Activated naive CD4-positive, alpha-beta T cell treated with anti-CD3 and anti-CD28 coated beads, Interleukin-2, amount 50 U/mL, for 16 hours (primary cell): Measurements from ENCODE around the gene AGTRAP.

Source experiments
- DNase-seq: peaks from one replicate; pipeline ENCODE4 v3.0.0-alpha.2; 2020

AGTRAP gene

GRCh38 chr1:11707621-11708276 is 28.2 kb upstream of the AGTRAP start:
- DNase-seq = no peak

GRCh38 chr1:11708554-11709350 is 27.2 kb upstream of the AGTRAP start:
- no peak for DNase-seq

GRCh38 chr1:11711490-11711889 is 24.4 kb upstream of the AGTRAP start:
- no peak for DNase-seq

- DNase-seq = no peak
Observed at GRCh38 chr1:11712285-11712684, 23.7 kb upstream of the AGTRAP start.

- no peak for DNase-seq
Observed at GRCh38 chr1:11713095-11713494, 22.8 kb upstream of the AGTRAP start.

- no peak for DNase-seq
Observed at GRCh38 chr1:11714831-11715575, 20.9 kb upstream of the AGTRAP start.

GRCh38 chr1:11719313-11720032 is 16.5 kb upstream of the AGTRAP start:
- peak; percentile 87 for DNase-seq

- no peak for DNase-seq
Observed at GRCh38 chr1:11720033-11720376, 15.9 kb upstream of the AGTRAP start.

GRCh38 chr1:11720525-11720924 is 15.4 kb upstream of the AGTRAP start:
- no peak for DNase-seq

GRCh38 chr1:11721311-11721710 is 14.6 kb upstream of the AGTRAP start:
- DNase-seq = no peak

GRCh38 chr1:11722538-11722937 is 13.4 kb upstream of the AGTRAP start:
- DNase-seq = no peak

GRCh38 chr1:11725616-11726015 is 10.3 kb upstream of the AGTRAP start:
- DNase-seq = no peak

- no peak for DNase-seq
Observed at GRCh38 chr1:11727119-11727518, 8.8 kb upstream of the AGTRAP start.

GRCh38 chr1:11728126-11728806 is 7.7 kb upstream of the AGTRAP start:
- DNase-seq = no peak

GRCh38 chr1:11729155-11729497 is 6.8 kb upstream of the AGTRAP start:
- DNase-seq = no peak

GRCh38 chr1:11729498-11730428 is 6.2 kb upstream of the AGTRAP start:
- DNase-seq = no peak

- DNase-seq = no peak
Observed at GRCh38 chr1:11730429-11730891, 5.5 kb upstream of the AGTRAP start.

GRCh38 chr1:11731691-11732283 is 4.1 kb upstream of the AGTRAP start:
- DNase-seq = peak; percentile 36

- no peak for DNase-seq
Observed at GRCh38 chr1:11733306-11733705, 2.6 kb upstream of the AGTRAP start.

GRCh38 chr1:11735531-11735853 is 444 bp upstream of the AGTRAP start:
- no peak for DNase-seq
